ENCODE data around the gene ATP2C2. TPM values are rescaled to one million over a fixed set of nuclear protein-coding genes. Genes with fewer than 3 reads are reported as not detected.

Gene ATP2C2
- total RNA-seq, 3 donors from 2014 or later = not detected

DNA sequence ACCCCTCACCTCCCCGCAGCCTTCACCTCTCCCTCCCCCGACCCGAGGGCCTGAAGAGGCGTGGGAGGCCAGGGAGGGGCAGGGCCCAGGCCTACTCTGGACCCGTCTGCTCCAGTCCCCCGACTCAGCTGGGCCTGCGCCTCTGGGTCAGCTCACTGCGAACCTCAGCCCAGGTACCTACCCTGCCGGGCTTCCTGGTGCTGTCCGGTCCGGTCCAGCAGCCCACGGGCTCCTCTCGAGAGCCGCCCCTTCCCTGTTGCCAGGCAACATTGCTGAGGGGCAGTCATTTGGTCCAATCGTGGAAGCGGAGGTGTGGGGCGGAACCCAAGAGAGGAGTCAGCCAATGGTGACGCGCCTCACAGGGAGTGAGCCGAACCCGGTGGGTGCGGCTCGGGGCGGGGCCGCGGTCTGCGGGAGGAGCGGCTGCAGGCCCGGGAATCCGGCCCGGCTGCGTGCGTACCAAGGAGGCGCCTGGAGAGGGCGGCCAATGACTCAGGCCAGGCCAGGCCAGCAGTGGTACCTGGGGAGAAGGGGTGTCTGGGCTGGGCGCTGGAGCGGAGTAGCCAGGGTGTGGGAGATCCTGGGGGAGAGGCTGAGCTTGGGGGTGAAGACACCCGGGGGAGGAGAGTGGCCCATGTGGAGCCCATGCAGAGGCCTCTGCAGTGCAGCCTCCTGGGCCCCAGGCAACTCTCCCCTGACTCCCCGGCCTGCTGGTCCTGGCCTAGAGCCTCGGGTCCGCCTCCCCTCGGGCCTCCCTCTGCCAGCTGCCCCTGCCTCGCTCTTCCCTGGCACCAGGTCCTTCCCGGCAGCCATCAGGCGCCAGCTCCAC lies 136.3 kb downstream of the ATP2C2 start, which contains the start of gene MEAK7:
Gene MEAK7, minus strand, starts transcription at position 240 of the 829 bp plus-strand sequence. CDS start 6,573 bp downstream, outside the sequence.
- ATAC-seq (peak; percentile 97 to 98), DNase-seq (peak; percentile 94)
- no peaks in the 10 kb centered on the region for H3K9me3 Mint-ChIP-seq
- peaks cover 53% of the 10 kb centered on the region for H3K4me1 Mint-ChIP-seq (ENCODE audit: low read depth)
- peak within 1 kb of the TSS; percentile 87 for H3K4me3 Mint-ChIP-seq
- no peaks in the 10 kb centered on the region for H3K36me3 Mint-ChIP-seq (ENCODE audit: insufficient read depth)
- H3K27me3 Mint-ChIP-seq (ENCODE audit: low read depth) = no peaks in the 10 kb centered on the region

DNA sequence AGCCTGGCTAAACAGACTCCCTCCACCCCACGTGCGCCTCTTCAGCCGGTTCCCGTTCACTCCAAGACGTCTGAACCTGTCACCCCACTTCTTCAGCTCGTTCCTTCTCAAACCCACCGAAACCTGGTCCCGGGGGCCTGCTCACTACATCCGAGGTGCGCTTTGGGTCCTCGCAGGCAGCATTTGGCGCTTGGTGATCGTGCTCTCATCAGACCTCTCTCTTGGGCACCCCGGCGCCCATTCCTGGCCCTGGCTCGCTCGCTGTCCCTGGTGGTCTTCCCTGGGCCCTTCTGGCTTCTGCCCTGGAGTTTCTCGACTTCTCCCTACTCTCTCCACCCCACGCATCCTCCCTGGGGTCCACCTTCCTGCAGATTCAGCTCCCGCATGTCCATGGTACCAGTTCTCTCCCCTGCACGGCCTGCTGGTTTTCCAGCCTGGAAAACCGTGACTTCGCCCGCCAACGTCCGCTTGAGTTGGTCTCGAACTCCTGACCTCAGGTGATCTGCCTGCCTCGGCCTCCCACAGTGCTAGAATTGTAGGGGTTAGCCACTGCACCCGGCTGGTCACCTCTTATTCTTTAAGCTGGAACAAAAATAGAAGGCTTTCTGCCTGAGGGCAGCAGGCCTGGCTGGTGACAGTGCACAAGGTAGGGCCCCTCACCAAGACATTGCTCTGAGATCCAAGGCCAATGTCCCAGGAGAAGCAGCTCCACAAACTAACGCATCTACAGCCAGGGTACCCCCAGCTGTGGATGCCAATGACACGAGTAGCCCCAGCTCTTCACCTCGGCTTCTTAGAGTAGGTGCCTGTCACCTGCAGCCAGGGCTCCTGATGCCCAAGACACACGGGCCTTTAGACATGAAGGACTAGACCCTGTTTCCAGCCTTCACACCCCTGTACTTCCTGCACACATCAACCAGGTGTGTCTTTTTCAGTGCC lies 137.2 kb downstream of the ATP2C2 start:
- ATAC-seq = no peak
- Mint-ChIP-seq H3K27me3 (ENCODE audit: low read depth) (no peaks in the 10 kb centered on the region), H3K4me1 (ENCODE audit: low read depth) (peaks cover 53% of the 10 kb centered on the region), H3K4me3 (peak overlapping the region; percentile 87), H3K36me3 (ENCODE audit: insufficient read depth) (no peaks in the 10 kb centered on the region), H3K9me3 (no peaks in the 10 kb centered on the region)
- no peak for DNase-seq

- H3K9me3 Mint-ChIP-seq = no peaks in the 10 kb centered on the region
- DNase-seq (no peak), ATAC-seq (no peak)
- peaks cover 61% of the 10 kb centered on the region for H3K4me1 Mint-ChIP-seq (ENCODE audit: low read depth)
- no peaks in the 10 kb centered on the region for H3K36me3 Mint-ChIP-seq (ENCODE audit: insufficient read depth)
- no peaks in the 10 kb centered on the region for H3K27me3 Mint-ChIP-seq (ENCODE audit: low read depth)
- H3K4me3 Mint-ChIP-seq = peak overlapping the region; percentile 70
Measured at GRCh38 chr16:84507011-84507982, 139.0 kb downstream of the ATP2C2 start.

DNA sequence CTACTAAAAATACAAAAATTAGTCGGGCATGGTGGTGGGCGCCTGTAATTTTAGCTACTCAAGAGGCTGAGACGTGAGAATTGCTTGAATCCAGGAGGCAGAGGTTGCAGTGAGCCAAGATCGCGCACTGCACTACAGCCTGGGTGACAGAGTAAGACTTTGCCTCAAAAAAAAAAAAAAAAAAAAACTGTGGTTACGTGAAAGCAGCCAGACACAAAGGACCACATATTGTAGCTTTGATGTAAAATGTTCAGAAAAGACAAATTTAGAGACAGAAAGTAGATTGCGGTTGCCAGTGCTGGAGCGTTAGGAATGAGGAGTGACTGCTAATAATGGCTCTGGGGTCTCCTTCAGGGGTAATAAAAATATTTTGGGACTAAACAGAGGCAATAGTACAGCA lies 140.2 kb downstream of the ATP2C2 start:
- H3K27me3 Mint-ChIP-seq (ENCODE audit: low read depth) = no peaks in the 10 kb centered on the region
- no peak for ATAC-seq
- no peaks in the 10 kb centered on the region for H3K36me3 Mint-ChIP-seq (ENCODE audit: insufficient read depth)
- peaks cover 65% of the 10 kb centered on the region for H3K4me1 Mint-ChIP-seq (ENCODE audit: low read depth)
- peak overlapping the region; percentile 37 for H3K4me3 Mint-ChIP-seq
- H3K9me3 Mint-ChIP-seq = no peaks in the 10 kb centered on the region
- no peak for DNase-seq

DNA sequence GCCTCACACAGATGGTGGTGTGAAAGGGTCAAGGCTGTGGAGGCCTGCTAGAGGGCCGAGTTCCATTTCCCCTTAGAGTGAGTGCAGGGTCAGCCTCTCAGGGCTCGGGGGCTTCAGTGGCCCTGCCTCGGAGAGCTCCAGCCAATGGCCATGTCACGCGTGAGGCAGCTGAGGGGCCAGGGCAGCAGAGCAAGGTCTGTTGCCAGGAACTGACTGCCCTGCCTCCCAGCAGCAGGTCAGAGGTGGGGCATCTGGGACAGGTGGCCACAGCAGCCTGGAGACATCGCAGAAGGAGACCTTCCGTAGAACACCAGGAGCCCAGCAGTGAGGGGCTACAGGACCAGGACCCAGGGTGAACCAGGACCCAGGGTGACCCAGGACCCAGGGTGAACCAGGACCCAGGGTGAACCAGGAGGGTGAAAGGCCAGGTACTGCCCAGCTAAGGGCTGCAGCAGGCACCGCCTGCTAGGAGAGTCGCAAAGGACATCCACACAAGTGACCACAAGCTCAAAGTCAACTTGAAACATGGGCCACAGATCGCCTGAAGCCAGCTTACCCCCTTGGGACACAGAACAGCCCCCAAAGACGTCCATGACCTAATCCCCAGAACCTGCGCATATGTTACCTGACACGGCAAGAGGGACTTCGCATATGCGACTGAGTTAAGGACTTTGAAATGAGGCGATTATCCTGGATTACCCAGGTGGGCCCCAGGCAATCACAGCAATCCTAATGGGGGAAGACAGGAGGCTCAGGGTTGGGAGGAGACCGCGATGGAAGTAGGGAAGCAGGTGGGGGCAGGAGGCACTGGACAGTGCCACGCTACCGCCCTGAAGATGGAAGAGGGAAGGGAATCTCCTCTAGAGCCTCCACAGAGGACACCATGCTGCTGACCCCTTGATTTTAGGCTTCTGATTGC lies 141.0 kb downstream of the ATP2C2 start:
- H3K4me1 Mint-ChIP-seq (ENCODE audit: low read depth) = peaks cover 66% of the 10 kb centered on the region
- H3K9me3 Mint-ChIP-seq = no peaks in the 10 kb centered on the region
- H3K4me3 Mint-ChIP-seq = no peak overlapping the region

DNA sequence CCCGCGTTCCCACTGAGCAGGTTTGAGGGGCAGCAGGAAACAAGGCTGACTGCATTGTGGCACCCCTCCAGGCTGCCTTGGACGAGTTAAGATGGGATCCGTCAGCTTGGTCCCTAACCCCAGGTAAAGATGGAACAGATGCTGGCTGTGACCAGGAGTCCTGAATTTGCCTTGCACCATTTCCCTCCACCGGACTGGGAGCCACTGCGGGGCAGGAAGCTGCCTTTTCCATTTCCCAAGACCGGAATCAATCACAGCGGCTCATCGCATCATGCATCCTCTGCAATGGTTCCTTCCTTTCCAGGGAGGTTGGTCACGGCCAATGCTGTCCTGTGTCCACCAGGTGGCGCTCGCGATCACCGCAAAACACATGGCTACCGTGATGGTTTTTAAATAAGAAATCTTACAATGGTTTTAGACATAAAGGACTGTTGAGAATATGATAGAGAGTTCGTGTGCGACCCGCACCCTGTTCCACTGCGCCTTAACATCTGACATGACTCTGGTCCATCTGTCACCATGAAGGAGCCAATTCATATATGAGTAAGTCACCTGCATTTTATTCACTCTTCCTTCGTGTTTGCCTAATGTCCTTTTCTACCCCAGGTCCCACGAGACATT lies 143.0 kb downstream of the ATP2C2 start:
- Mint-ChIP-seq H3K4me1 (ENCODE audit: low read depth) (peaks cover 63% of the 10 kb centered on the region), H3K4me3 (no peak overlapping the region)
- ATAC-seq = peak; percentile 32 to 33

More for the DNA sequence above, 141.0 kb downstream of the ATP2C2 start:
- ATAC-seq = no peak
- DNase-seq = no peak
- Mint-ChIP-seq H3K36me3 (ENCODE audit: insufficient read depth) (no peaks in the 10 kb centered on the region), H3K27me3 (ENCODE audit: low read depth) (no peaks in the 10 kb centered on the region)

GRCh38 chr16:84511831-84512230 lies 143.5 kb downstream of the ATP2C2 start:
- ATAC-seq (no peak), DNase-seq (no peak)
- Mint-ChIP-seq H3K27me3 (ENCODE audit: low read depth) (no peaks in the 10 kb centered on the region), H3K4me3 (no peak overlapping the region), H3K9me3 (no peaks in the 10 kb centered on the region), H3K36me3 (ENCODE audit: insufficient read depth) (no peaks in the 10 kb centered on the region), H3K4me1 (ENCODE audit: low read depth) (peaks cover 65% of the 10 kb centered on the region)

More for the DNA sequence above, 143.0 kb downstream of the ATP2C2 start:
- Mint-ChIP-seq H3K9me3 (no peaks in the 10 kb centered on the region), H3K36me3 (ENCODE audit: insufficient read depth) (no peaks in the 10 kb centered on the region), H3K27me3 (ENCODE audit: low read depth) (no peaks in the 10 kb centered on the region)
- peak; percentile 86 for DNase-seq

GRCh38 chr16:84513123-84513522 lies 144.8 kb downstream of the ATP2C2 start:
- no peaks in the 10 kb centered on the region for H3K27me3 Mint-ChIP-seq (ENCODE audit: low read depth)
- peaks cover 62% of the 10 kb centered on the region for H3K4me1 Mint-ChIP-seq (ENCODE audit: low read depth)
- no peak for DNase-seq
- peak overlapping the region; percentile 24 for H3K4me3 Mint-ChIP-seq
- H3K36me3 Mint-ChIP-seq (ENCODE audit: insufficient read depth) = no peaks in the 10 kb centered on the region
- no peak for ATAC-seq
- H3K9me3 Mint-ChIP-seq = no peaks in the 10 kb centered on the region

- Mint-ChIP-seq H3K4me1 (ENCODE audit: low read depth) (peaks cover 59% of the 10 kb centered on the region), H3K9me3 (no peaks in the 10 kb centered on the region), H3K4me3 (no peak overlapping the region), H3K27me3 (ENCODE audit: low read depth) (no peaks in the 10 kb centered on the region), H3K36me3 (ENCODE audit: insufficient read depth) (no peaks in the 10 kb centered on the region)
- ATAC-seq = no peak
- DNase-seq = no peak
Measured at GRCh38 chr16:84513666-84514065, 145.3 kb downstream of the ATP2C2 start.

Other genes starting within 250 kb of the ATP2C2 start
- 10 to 100 TPM; 13.7 to 15.6 (median 14.4) TPM for gene HSDL1, start 223.4 kb upstream of the ATP2C2 start, total RNA-seq
- not detected for gene DNAAF1, start 223.2 kb upstream of the ATP2C2 start, total RNA-seq
- 10 to 100 TPM; 71.6 to 78.6 (median 74.4) TPM for gene TAF1C, start 181.5 kb upstream of the ATP2C2 start, total RNA-seq
- gene ADAD2, start 177.4 kb upstream of the ATP2C2 start, total RNA-seq = under 1 TPM in 2 of 3 donors, not detected in 1; 0.10 to 0.11 TPM
- gene KCNG4, start 128.5 kb upstream of the ATP2C2 start, total RNA-seq = not detected
- not detected for gene WFDC1, start 73.7 kb upstream of the ATP2C2 start, total RNA-seq
- 1 to 10 TPM; 2.2 to 2.7 (median 2.4) TPM for gene MEAK7, start 136.1 kb downstream of the ATP2C2 start, total RNA-seq
- 100 to 1,000 TPM; 209 to 331 (median 274) TPM for gene COTL1, start 249.5 kb downstream of the ATP2C2 start, total RNA-seq